ENCODE results near the gene PRKCD.

The PRKCD gene

GRCh38 chr3:53174346-53175250 lies 13.6 kb downstream of the PRKCD start:
- DNase-seq (ENCODE audit: low read depth, low spot score) = no peak

DNA sequence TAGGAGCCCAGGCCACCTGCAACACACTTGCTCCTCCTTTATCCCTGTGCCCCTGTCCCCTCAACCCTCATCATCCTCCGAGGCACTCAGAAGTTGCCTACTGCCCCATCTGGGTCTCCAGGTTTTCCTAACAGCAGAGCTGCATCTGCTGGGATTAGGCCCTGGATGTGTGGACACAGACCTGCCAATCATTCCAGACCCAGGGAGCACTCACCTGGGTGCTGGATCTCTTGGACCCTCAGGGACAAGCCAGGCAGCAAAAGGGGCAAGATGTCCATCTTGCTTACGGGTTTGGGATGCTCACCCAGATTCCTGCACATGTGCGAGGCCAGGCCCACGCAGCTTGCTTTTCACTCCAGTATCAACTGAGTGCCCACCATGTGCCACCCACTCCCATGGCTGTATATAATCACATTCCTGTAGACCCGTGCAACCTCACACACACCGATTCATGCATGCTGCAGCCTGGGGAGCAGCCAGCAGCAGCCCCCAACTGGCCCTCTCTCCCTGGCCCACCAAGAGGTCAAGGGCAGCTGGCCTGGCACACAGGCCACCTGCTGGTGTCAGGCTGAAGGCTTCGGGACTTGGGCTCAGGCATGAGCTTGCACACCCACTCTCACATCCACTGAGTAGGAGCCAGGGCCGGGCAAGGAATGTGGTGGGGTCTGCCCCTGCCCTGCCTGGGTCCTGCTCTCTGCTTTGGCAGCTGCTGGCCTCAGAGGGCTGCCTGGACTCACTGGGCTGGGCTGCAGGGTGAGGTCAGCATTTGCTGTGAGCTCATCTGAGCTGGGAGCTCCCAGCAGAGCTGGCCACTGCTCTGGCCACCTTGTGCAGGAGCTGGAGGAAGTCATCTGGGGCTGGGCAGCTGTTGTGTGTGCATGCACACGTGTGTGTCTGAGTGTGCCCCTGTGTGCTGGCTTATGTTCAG lies 14.9 kb downstream of the PRKCD start:
- DNase-seq (ENCODE audit: low read depth, low spot score) = no peak
- H3K36me3 ChIP-seq (ENCODE audit: insufficient read depth, insufficient read length, low read length) = peaks cover 36% of the 10 kb centered on the region

More at GRCh38 chr3:53174346-53175250, 13.6 kb downstream of the PRKCD start:
- Histone ChIP-seq H3K4me1 (ENCODE audit: insufficient read depth, insufficient read length) (peaks cover 46% of the 10 kb centered on the region), H3K4me3 (ENCODE audit: insufficient read length, low read depth) (no peak overlapping the region), H3K27me3 (ENCODE audit: insufficient read depth, insufficient read length) (no peaks in the 10 kb centered on the region), H3K36me3 (ENCODE audit: insufficient read depth, insufficient read length, low read length) (peaks cover 30% of the 10 kb centered on the region), H3K9me3 (ENCODE audit: insufficient read depth, low read length) (no peaks in the 10 kb centered on the region), H3K9ac (ENCODE audit: insufficient read length, low read depth) (no peak overlapping the region)
- no peak for TF ChIP-seq YY1 (IDR thresholded peaks at IDR 0.05; ENCODE audit: insufficient read depth, insufficient read length)

DNA sequence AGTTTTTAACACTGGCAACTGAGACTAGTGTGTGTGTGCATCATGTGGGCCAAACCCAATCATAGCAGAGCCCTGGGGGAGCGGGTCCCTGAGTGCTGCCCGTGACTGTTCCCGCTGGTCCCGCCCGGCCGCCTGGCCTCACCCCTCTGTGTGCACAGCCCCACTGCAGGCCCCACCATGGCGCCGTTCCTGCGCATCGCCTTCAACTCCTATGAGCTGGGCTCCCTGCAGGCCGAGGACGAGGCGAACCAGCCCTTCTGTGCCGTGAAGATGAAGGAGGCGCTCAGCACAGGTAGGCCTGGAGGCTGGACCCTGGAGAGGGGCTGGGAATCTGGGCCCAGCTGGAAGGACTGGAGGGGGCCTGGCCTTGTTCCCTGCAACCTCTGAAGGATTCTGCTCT lies 17.2 kb downstream of the PRKCD start:
- H3K4me1 ChIP-seq (ENCODE audit: insufficient read depth, insufficient read length) = peaks cover 20% of the 10 kb centered on the region
- H3K36me3 ChIP-seq (ENCODE audit: insufficient read depth, insufficient read length, low read length) = peaks cover 57% of the 10 kb centered on the region
- no peak overlapping the region for H3K4me3 ChIP-seq (ENCODE audit: insufficient read length, low read depth)
- no peaks in the 10 kb centered on the region for H3K9me3 ChIP-seq (ENCODE audit: insufficient read depth, low read length)
- H3K27me3 ChIP-seq (ENCODE audit: insufficient read depth, insufficient read length) = no peaks in the 10 kb centered on the region
- no peak for TF ChIP-seq SUZ12 (IDR thresholded peaks at IDR 0.05; ENCODE audit: extremely low read depth, insufficient read depth, insufficient read length)
- TF ChIP-seq YY1 (IDR thresholded peaks at IDR 0.05; ENCODE audit: insufficient read depth, insufficient read length) = no peak
- no peak for TF ChIP-seq ZNF274 (IDR thresholded peaks at IDR 0.05; ENCODE audit: low read depth, low read length)
- H3K9ac ChIP-seq (ENCODE audit: insufficient read length, low read depth) = no peak overlapping the region
- DNase-seq (ENCODE audit: low read depth, low spot score) = no peak

More for the DNA sequence above, 14.9 kb downstream of the PRKCD start:
- Histone ChIP-seq H3K4me1 (ENCODE audit: insufficient read depth, insufficient read length) (peaks cover 35% of the 10 kb centered on the region), H3K9me3 (ENCODE audit: insufficient read depth, low read length) (no peaks in the 10 kb centered on the region), H3K9ac (ENCODE audit: insufficient read length, low read depth) (no peak overlapping the region), H3K27me3 (ENCODE audit: insufficient read depth, insufficient read length) (no peaks in the 10 kb centered on the region), H3K4me3 (ENCODE audit: insufficient read length, low read depth) (no peak overlapping the region)
- TF ChIP-seq ZNF274 (IDR thresholded peaks at IDR 0.05; ENCODE audit: low read depth, low read length) = no peak

DNA sequence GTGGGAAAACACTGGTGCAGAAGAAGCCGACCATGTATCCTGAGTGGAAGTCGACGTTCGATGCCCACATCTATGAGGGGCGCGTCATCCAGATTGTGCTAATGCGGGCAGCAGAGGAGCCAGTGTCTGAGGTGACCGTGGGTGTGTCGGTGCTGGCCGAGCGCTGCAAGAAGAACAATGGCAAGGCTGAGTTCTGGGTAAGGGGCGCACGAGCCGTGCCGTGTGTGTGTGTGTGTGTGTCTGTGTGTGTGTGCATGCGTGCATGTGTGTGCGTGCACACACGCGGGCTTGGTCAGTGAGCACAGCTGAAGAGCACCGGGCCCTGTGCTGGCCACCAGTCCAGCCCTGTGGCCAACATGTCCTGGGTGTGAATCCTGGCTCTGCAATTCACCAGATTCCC lies 18.6 kb downstream of the PRKCD start:
- TF ChIP-seq SUZ12 (IDR thresholded peaks at IDR 0.05; ENCODE audit: extremely low read depth, insufficient read depth, insufficient read length) = no peak
- TF ChIP-seq YY1 (IDR thresholded peaks at IDR 0.05; ENCODE audit: insufficient read depth, insufficient read length) = no peak
- TF ChIP-seq ZNF274 (IDR thresholded peaks at IDR 0.05; ENCODE audit: low read depth, low read length) = no peak
- Histone ChIP-seq H3K27me3 (ENCODE audit: insufficient read depth, insufficient read length) (no peaks in the 10 kb centered on the region), H3K9ac (ENCODE audit: insufficient read length, low read depth) (no peak overlapping the region), H3K36me3 (ENCODE audit: insufficient read depth, insufficient read length, low read length) (peaks cover 54% of the 10 kb centered on the region), H3K4me3 (ENCODE audit: insufficient read length, low read depth) (no peak overlapping the region), H3K4me1 (ENCODE audit: insufficient read depth, insufficient read length) (peaks cover 17% of the 10 kb centered on the region), H3K9me3 (ENCODE audit: insufficient read depth, low read length) (no peaks in the 10 kb centered on the region)
- no peak for DNase-seq (ENCODE audit: low read depth, low spot score)

DNA sequence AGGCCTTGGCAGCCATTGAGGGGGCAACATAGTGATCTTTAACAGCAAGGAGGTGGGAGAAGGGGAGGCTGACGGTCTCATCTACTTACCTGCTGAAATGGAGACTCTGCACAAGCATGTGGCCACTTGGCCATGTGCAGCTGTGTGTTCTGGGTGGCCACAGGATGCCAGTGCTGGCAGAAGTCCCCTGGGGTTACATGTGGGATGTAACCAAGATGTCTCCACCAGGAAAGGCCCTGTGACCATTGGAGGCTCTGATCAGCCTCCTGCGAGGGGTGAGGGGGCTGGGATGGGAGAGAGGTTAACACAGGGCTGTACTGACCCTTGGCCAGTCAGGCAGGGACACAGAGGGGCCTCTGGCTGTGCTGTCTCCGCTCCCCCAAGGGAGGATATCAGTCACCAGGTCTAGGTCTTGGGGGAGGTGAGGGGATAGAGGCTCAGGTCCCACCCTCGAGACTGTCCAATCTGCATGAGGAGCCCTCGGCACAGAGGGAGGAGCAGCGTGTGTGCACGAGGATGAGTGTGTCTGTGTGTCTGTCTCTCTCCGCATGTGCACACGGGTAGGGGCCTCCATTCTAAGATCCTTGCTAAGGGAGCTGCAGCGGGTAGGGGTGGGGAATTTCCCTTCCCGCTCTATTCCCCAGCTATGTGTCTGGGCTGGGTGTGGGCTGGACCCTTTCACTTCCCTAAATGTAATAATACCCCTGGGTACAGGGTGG lies 19.5 kb downstream of the PRKCD start:
- peaks cover 61% of the 10 kb centered on the region for H3K36me3 ChIP-seq (ENCODE audit: insufficient read depth, insufficient read length, low read length)
- H3K4me3 ChIP-seq (ENCODE audit: insufficient read length, low read depth) = no peak overlapping the region
- H3K4me1 ChIP-seq (ENCODE audit: insufficient read depth, insufficient read length) = peaks cover 11% of the 10 kb centered on the region
- no peak for TF ChIP-seq YY1 (IDR thresholded peaks at IDR 0.05; ENCODE audit: insufficient read depth, insufficient read length)
- no peak for TF ChIP-seq SUZ12 (IDR thresholded peaks at IDR 0.05; ENCODE audit: extremely low read depth, insufficient read depth, insufficient read length)
- TF ChIP-seq ZNF274 (IDR thresholded peaks at IDR 0.05; ENCODE audit: low read depth, low read length) = no peak
- no peaks in the 10 kb centered on the region for H3K27me3 ChIP-seq (ENCODE audit: insufficient read depth, insufficient read length)
- H3K9me3 ChIP-seq (ENCODE audit: insufficient read depth, low read length) = no peaks in the 10 kb centered on the region
- H3K9ac ChIP-seq (ENCODE audit: insufficient read length, low read depth) = no peak overlapping the region
- DNase-seq (ENCODE audit: low read depth, low spot score) = no peak

GRCh38 chr3:53181024-53181371 lies 20.0 kb downstream of the PRKCD start:
- TF ChIP-seq ZNF274 (IDR thresholded peaks at IDR 0.05; ENCODE audit: low read depth, low read length) (no peak), SUZ12 (IDR thresholded peaks at IDR 0.05; ENCODE audit: extremely low read depth, insufficient read depth, insufficient read length) (no peak), YY1 (IDR thresholded peaks at IDR 0.05; ENCODE audit: insufficient read depth, insufficient read length) (no peak)
- Histone ChIP-seq H3K4me3 (ENCODE audit: insufficient read length, low read depth) (no peak overlapping the region), H3K27me3 (ENCODE audit: insufficient read depth, insufficient read length) (no peaks in the 10 kb centered on the region), H3K9me3 (ENCODE audit: insufficient read depth, low read length) (no peaks in the 10 kb centered on the region), H3K4me1 (ENCODE audit: insufficient read depth, insufficient read length) (peaks cover 11% of the 10 kb centered on the region), H3K36me3 (ENCODE audit: insufficient read depth, insufficient read length, low read length) (peaks cover 66% of the 10 kb centered on the region), H3K9ac (ENCODE audit: insufficient read length, low read depth) (no peak overlapping the region)
- DNase-seq (ENCODE audit: low read depth, low spot score) = no peak

All from NT2/D1 (cell line).